Neural progenitor cell (in vitro differentiated cells): Measurements from ENCODE around the gene PLAC8L1.

Experiments used
- CTCF ChIP-seq: fragments of 200-600 bp; sonication (generic); IDR thresholded peaks from 2 replicates; pipeline ENCODE4 v1.5.1; 2017; ENCODE audit warnings: antibody characterized with exemption, mild to moderate bottlenecking
- EZH2 ChIP-seq: fragments of 200-600 bp; sonication (generic); IDR thresholded peaks from 2 replicates; pipeline ENCODE4 v1.6.1; 2017; ENCODE audit warnings: antibody characterized with exemption, mild to moderate bottlenecking, moderate library complexity
- EZH2phosphoT487 ChIP-seq: fragments of 200-600 bp; sonication (generic); IDR thresholded peaks from 2 replicates; pipeline ENCODE4 v1.6.1; 2017; ENCODE audit warnings: antibody characterized with exemption

- peak; percentile 78 for TF ChIP-seq CTCF
- TF ChIP-seq EZH2phosphoT487, result no peak
- TF ChIP-seq EZH2, result no peak
Measured at GRCh38 chr5:146130440-146131045, 25.2 kb upstream of the PLAC8L1 start.
